HG02973 (cell line): ENCODE results near the gene CHI3L1.

Experiments
- ATAC-seq: cut with Tn5 transposase; IDR thresholded peaks from one replicate; pipeline ENCODE4 v1.9.1; 2021; ENCODE audit warnings: moderate library complexity; ENCODE audit not compliant: unreplicated experiment

CHI3L1 gene

DNA sequence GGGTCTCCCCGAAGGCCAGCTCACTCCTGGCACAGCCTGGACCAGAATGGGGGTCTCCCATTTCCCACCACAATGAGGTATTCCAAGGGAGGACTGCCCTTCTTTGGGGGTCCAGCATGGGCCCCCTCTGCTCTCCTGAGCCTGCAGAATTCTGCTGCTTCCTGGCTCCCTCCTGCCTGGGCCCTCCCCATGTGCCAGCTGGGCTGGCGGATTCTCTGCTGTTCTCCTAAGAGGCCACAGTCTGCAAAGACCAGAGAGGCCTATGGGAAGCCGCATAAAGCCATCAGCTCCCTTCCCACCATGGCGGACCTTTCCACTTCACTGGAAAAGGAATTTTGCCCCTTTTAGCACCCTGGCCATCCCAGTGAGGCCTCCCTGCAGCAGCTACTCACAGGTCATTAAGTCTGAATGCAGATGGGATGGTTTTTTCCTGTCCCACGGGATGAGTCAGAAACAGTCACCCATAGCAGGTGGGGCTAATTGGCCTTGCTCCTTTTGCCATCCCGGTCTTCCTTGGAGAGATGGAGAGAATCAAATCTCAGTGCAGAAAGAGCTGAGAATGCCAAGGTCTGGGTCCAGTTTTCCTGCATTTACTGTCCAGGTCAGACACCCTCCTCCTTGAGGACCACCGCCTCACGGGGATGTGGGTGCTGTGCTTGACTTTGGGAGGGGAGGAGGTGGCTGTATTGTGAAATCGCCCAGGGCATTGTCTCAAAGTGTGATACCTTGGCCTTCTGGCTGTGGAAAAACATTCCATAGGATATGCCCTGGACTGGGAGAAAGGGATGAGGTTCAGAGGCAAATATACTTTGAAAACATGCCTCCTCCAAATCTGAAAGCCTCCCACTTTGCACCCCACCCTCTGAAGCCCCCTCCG lies 34.1 kb downstream of the CHI3L1 start:
- no peak for ATAC-seq

GRCh38 chr1:203151362-203152157 lies 34.9 kb downstream of the CHI3L1 start:
- no peak for ATAC-seq

GRCh38 chr1:203150511-203151297 lies 35.8 kb downstream of the CHI3L1 start:
- ATAC-seq = no peak

DNA sequence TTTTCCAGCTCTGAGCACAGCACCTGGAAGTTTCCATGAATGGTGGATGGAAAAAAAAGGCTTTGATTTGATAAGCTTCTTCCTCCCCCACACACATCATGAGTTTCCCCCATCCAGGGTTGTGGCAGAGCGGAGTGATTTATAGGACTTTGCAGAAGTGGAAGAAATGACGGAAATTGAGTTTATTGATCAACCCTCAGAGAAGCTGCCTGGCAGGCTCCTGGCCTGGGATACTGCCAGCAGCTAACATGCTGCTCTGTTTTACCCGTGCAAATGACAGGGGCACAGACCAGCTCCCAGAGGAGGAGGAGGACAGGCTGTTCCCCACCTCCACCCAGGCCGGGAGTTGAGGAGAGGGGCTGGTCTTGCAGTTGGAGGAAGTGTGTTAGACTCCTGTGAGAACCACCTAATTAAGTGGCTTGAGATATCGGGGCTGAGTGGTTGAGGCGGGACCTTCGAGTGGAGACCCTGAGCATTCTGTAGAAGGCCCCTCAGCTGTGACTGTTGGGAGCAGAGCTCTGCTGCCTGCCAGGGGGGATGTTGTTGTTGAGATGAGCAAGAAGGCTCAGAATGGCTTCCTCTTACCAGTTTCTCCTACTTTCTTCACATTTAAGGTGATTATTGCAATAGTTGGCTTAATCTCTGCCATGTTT lies 37.2 kb downstream of the CHI3L1 start:
- ATAC-seq = no peak

DNA sequence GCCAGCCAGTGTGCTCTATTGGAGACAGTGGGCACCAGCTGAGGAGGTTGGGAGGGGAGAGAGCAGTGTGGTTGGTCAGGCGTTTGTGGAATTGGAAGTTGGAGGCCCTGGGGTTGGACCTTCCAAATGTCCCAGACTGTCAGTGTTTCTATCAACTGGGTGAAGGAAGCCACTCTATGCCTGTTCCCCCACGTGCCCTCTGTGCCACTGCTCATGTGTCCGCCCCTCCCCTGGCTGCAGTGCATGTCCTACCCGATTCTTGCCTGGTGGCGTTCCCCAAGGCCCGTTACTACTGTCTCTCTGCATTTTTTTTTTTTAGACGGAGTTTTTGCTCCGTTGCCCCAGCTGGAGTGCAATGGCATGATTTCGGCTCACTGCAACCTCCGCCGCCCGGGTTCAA lies 37.9 kb downstream of the CHI3L1 start:
- no peak for ATAC-seq

- ATAC-seq = no peak
These were observed 38.4 kb downstream of the CHI3L1 start for GRCh38 chr1:203148127-203148526.

DNA sequence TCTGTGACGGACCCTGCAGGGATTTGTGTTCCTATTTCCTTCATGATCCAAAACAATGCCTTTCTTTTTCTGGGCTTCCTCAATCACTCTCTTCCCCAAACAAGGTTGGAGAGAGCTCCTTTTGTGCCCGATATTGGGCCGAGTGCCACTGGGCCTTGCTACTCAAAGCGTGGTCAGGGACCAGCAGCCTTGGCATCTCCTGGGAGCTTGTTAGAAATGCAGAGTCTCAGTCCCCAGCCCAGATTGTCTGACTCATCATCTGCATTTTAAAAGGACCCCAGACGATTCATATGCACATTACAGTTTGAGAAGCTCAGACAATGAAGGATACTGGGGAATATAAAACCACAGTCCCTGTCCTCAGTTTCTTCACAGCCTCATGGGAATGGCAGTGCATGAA lies 39.1 kb downstream of the CHI3L1 start:
- ATAC-seq = no peak

GRCh38 chr1:203146537-203146936 lies 40.0 kb downstream of the CHI3L1 start:
- ATAC-seq = no peak

- no peak for ATAC-seq
These were observed 40.5 kb downstream of the CHI3L1 start for GRCh38 chr1:203146042-203146369.

DNA sequence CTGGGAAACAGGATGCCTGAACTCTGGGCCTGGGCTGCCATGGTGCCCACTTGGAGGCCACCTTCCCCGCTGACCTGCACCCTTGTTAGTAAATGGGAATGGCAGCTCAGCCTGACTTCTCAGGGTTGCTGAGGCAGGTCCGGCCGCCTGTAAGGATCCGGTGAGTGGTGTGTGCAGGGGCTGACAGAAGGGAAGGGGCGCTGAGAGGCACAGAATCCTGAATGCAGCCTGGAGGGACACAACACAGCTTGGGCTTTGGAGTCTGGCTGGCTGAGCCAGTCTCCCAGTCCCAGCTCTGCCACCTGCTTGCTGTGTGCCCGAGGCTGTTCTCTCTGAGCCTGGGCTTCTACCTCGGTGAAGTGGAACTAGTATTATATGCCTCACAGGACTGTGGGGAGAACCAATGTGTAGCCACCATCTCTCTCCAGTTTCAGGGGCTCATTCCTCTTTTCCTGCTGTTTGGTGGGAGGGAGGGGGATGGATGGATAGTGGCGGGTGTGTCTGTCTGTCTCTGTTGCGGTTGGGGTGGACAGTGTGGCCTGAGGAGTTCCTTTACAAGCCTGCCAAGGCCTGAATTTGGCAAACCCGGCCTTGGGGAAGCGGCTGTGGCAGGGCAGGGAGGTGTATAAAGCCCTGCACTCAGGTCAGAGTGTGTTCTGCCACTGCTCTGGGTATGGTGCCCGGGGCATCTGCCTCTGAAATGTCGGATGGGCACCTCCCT lies 41.0 kb downstream of the CHI3L1 start:
- ATAC-seq = no peak

DNA sequence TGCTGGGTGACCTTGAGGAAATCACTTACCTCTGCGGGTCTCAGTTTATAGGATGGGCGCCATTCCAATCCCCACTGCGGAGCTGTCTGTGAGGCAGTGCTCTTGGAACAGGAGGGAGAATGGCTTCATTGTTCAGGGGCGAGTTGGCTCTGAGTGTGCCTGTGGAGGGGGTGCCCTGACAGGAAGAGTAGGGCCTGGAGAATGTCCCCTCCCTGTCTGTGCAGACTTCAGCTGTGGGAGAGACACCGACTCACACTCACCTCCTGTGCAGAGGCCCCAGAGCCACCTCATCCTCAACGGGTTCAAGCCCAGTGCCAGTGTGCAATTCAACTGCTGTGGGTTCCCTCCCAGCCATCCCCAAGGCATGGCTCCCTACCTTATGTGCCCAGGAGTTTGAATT lies 41.8 kb downstream of the CHI3L1 start:
- no peak for ATAC-seq

DNA sequence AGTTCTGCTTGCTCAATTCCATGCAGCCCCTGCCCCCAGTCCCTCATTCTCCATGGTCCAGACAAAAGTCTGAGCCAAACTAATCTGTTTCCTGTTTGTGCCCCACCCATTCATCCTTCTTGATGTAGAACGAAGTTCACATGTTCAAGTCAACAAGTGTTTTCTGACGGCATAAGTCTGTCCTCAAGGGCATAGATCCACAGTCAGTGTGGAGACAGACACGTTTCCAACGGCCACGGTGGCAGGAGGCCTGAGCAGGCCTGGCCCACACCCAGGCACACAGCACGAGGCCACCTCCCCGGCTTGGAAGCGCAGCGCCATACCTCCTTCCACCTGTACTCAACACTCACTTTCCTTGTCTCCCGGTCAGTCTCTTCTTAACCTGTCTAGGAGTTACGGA lies 42.9 kb downstream of the CHI3L1 start:
- no peak for ATAC-seq

GRCh38 chr1:203142684-203143408 lies 43.7 kb downstream of the CHI3L1 start:
- ATAC-seq = no peak

DNA sequence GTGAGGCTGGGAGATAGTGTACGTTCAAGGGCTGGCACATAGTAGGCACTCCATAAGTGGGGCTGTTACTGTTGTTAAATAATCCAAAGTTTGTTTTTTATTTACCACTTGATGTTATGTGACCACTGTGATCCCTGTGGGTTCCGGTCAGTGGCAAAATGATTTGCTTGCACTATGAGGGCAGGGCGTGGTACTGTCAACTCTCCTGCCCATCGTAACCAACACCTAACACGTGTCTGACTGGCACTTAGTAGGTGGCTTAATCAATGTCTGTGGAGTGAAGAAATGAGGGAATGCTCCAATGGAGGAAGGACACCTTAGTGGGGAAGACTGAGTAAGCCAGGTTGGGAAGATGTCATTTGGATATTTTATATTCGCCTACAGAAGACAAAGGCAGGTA lies 44.4 kb downstream of the CHI3L1 start:
- no peak for ATAC-seq

DNA sequence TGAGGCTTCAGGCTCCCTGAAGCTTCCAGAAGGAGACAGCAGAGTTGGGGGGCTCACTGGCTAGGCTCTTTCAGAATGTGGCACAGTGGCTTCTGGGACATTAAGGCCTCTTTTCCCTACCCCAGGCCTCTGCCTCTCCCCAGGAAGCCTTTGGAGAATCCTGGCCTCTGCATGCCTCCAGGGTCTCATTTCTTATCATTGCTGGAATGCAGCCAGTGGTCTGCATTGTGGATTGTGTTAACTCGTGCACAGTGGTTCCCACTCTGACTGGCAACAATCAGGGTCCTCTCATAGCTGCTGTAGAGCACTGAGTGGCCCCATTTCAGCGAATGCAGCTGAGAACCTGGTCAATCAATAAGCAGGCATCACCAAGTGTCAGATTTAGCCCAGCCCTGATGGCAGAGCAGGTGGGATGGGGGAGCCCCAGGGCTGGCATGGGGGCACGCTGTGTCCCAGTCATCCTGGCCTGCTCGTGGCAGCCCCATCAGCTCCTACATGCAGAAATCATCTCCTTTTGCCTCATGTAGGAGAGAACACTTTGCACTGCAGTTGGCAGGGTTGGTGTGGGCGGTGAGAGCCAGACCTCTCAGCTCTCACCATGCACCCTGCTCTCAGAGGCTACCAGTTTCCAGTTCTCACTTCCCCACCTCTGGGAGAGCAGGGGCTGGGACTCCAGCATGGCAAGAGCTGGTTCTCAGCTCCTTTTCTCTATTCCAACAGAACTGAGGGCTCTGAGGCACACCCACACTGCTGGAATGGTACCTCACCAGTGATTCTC lies 45.6 kb downstream of the CHI3L1 start:
- no peak for ATAC-seq

- ATAC-seq = no peak
These were observed 46.5 kb downstream of the CHI3L1 start for GRCh38 chr1:203139976-203140475.

GRCh38 chr1:203138066-203138465 lies 48.4 kb downstream of the CHI3L1 start:
- ATAC-seq = no peak

- no peak for ATAC-seq
These were observed 49.2 kb downstream of the CHI3L1 start for GRCh38 chr1:203137324-203137723.
